Spleen (tissue), 7 donors: ENCODE data around the gene TRIM65.

Source experiments
- POLR2A ChIP-seq, 3 donors: fragments of 450-650 bp; IDR thresholded peaks; one replicate each; pipeline ENCODE4 v1.5.1; 2017; ENCODE audit warnings: antibody characterized with exemption in 3 of 3, mild to moderate bottlenecking in 1 of 3
- POLR2AphosphoS5 ChIP-seq, 3 donors: sonication (generic); formaldehyde crosslinking; IDR thresholded peaks; one replicate each; pipeline ENCODE4 v1.5.1; 2017; ENCODE audit warnings: antibody characterized with exemption in 3 of 3
- TF ChIP-seq, protein P1 (sequence below), 11 experiments: fragments of 200-600 bp in 7 of 11; fragments of 450-650 bp in 4 of 11; sonication (generic) in 4 of 11; IDR thresholded peaks in 8 of 11; conservative IDR thresholded peaks in 3 of 11; 1 replicate in 7 of 11; 2 replicates in 4 of 11; pipeline versions ENCODE4 v1.4.0 to v1.8.0; 2016 to 2021; ENCODE audit warnings: antibody characterized with exemption in 11 of 11, inconsistent platforms in 4 of 11, mild to moderate bottlenecking in 1 of 11
- donor health status: DM: no; HTN: no; CAD: no; lungs with moderate emphysema.
- donor health status: DM: no; HTN: no; CAD: no.
- donor health status: DM: no; HTN: no; CAD: no.

DNA sequence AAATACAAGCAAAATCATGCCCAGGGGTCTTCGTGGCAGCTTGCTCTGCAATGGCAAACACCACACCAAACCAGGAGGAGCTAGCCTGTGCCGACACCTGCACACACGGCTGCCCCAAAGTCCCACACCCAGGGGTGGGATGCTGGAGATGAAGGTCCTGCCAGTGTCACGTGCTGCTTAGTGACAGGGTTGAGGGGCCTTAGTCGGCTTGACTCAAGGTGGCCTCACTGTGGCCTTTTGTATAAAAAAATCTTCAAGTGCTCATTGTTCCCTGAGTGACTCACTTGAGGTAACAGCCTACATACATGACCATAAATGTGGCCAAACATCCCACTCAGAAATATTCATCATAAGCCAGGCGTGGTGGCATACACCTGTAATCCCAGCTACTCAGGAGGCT is 7.3 kb downstream of the TRIM65 start:
- TF ChIP-seq, protein P1, sequence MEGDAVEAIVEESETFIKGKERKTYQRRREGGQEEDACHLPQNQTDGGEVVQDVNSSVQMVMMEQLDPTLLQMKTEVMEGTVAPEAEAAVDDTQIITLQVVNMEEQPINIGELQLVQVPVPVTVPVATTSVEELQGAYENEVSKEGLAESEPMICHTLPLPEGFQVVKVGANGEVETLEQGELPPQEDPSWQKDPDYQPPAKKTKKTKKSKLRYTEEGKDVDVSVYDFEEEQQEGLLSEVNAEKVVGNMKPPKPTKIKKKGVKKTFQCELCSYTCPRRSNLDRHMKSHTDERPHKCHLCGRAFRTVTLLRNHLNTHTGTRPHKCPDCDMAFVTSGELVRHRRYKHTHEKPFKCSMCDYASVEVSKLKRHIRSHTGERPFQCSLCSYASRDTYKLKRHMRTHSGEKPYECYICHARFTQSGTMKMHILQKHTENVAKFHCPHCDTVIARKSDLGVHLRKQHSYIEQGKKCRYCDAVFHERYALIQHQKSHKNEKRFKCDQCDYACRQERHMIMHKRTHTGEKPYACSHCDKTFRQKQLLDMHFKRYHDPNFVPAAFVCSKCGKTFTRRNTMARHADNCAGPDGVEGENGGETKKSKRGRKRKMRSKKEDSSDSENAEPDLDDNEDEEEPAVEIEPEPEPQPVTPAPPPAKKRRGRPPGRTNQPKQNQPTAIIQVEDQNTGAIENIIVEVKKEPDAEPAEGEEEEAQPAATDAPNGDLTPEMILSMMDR (IDR thresholded peaks at IDR 0.05 in 8 of 11, conservative IDR thresholded peaks at IDR 0.05 in 3 of 11), result no peak
- TF ChIP-seq POLR2A (IDR thresholded peaks at IDR 0.05) (no peak), POLR2AphosphoS5 (IDR thresholded peaks at IDR 0.05) (peak in 2 of 3 donors; percentile 11 to 27)
